Measurements from ENCODE around the gene PATJ.
"Not testable (repeated sequence)": the region's sequence is repeated elsewhere in the genome, so short reads cannot be mapped to it uniquely, and the experiment has no call there.

Gene PATJ

DNA sequence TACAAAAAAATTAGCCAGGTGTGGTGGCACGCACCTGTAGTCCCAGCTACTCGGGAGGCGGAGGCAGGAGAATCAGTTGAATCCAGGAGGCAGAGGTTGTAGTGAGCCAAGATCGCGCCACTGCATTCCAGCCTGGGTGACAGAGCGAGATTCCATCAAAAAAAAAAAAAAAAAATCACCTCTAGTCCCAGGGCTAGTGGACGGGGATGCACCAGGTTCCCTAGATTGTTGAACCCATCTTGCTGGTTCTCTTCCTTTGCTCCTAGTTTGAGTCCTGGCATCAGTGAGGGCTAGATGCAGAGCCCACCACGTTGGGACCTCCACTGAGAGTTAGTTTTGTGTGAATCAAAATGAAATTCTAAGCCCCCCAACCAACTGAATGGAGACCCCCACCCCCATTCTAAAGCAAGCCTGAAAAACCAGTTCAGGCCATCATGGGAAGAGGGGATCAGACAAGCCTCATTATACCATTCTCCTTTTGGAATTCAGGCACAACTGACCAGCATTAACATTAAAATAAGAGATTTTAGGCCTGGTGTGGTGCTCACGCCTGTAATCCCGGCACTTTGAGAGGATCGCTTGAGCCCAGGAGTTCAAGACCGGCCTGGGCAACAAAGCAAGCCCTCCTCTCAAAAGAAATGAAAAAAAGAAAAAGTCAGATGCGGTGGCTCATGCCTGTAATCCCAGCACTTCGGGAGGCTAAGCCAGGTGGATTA lies 434.5 kb downstream of the PATJ start:
- no peak for DNase-seq (ENCODE audit: low read depth)

DNA sequence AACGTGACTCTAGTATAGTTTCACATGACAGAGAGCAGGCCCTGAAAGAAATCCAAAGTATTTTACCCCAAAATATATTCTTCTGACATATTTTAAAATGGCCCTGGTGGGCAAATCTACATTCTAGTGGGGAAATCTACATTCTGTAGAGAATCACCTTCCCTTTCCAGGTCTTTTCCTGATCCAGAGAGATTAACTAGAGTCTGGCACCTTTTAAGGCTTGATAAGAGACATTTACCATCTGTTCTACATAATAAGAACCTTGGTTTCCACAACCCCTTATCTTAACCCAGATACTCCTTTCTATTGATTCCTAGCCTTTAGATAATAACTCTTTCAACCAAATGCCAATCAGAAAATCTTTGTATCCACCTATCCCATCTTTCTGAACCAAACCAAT lies 435.3 kb downstream of the PATJ start:
- DNase-seq (ENCODE audit: low read depth) = no peak

DNA sequence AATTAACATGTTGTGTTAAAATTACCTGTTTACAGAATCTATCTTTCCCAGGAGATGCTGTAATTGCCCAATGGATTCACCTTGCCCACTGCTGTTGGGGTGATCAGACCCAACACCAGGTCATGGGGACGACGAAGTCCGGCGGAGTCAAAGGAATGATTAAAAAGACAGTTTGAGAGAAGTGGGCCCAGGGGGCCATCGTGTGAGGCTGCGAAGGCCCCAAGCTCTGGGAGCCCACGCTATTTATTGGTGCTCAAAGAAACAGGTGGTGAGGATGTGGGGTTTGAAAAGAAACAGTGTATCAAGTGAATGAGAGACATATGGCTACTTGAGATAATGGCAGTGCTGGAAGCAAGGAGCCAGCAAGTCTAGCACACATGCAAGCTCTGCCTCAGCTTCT lies 436.1 kb downstream of the PATJ start:
- DNase-seq (ENCODE audit: low read depth) = no peak

DNA sequence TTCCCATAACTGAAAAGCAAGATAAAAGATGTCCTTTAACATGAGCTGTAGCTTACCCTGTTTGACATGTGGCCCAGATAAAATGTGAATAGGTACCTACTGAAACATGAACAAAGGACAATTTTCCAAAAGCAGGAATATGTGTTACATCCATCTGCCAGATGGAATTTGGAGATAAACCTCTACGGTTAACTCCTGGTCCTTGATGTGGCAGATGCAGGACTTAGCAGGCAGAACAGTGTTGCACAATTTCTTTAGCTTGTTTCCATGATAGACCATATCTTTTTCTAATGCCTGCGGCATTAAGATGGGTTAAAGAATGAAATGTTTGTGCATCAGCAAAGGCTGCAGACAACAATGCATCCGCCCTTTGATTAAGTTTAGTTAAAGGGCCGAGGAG lies 437.8 kb downstream of the PATJ start:
- not testable (repeated sequence) for DNase-seq (ENCODE audit: low read depth)

DNA sequence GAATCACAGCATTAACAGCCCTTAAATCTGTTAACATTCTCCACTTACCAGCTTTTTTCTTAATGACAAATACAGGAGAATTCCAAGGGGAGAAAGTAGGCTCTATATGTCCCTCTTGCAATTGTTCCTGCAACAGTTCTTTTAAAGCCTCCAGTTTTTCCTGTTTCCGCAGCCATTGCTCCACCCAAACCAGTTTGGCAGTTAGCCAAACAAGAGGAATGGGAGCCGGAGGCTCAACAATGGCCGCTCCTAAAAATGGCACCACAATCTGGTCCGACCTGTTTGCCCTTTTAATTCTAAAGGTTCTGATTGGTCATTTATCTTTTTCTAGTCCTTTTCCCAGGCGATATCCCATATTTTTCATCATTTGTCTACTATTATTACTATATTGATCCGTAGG lies 438.4 kb downstream of the PATJ start:
- DNase-seq (ENCODE audit: low read depth) = no peak

DNA sequence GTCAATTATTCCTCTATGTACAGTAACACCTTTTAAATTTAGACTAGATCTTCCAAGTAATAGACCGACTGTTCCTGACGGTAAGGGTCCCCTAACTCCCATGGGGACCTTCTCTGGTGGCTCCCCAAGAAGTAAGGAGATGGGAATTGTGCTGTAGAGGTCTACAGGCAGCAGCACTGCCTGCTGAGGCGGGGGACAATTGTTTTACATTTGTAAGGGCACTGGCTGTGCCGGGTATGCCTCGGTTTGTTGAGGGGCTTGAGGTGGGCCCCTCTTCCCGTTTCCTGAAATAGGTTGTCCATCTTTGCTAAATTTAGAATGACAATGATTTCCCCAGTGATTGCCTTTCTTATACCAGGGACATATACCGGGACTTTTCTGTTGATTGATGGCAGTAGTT lies 439.3 kb downstream of the PATJ start:
- no peak for DNase-seq (ENCODE audit: low read depth)

DNA sequence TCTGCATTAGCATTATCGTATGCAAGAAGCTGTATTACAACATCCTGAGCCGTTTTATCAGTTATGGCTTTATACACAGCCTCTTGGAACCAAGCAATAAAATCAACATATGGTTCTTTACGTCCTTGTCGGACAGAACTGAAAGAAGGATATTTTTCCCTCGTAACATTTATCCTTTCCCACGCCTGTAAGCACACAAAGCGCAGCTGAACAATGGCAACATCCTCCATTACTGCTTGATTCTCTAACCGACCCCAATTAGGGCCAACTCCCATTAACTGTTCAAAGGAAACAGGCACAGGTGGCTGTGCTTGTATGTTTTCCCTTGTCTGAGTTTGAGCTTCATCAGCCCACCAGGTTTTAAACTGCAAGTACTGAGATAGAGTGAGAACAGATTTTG lies 439.9 kb downstream of the PATJ start:
- DNase-seq (ENCODE audit: low read depth) = not testable (repeated sequence)

DNA sequence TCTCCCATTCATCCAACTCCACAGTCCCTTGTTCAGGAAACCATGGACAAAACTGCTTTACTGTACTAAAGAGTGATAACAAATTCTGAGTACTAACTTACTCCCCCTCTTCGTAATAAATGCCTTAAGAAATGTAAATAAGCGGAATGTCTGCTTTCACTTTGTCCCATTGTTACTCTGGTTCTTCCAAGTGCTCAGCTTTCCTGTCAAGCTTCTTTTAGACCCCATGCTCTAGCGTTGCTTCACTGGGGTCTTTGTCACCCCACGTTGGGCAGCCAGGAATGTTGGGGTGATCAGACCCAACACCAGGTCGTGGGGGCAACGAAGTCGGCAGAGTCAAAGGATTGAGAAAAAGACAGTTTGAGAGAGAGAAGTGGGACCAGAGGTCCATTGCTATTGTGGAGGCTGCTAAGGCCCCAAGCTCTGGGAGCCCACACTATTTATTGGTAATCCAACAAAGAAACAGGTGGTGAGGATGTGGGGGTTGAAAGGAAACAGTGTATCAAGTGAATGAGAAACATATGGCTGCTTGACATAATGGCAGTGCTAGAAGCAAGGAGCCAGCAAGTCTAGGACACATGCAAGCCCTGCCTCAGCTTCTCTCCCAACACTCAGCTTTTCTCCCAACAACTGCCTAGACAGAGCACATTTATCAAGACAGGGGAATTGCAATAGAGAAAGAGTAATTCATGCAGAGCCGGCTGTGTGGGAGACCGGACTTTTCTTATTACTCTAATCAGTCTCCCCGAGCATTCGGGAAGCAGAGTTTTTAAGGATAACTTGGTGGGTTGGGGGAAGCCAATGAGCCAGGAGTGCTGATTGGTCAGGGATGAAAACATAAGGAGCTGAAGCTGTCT lies 441.1 kb downstream of the PATJ start:
- DNase-seq (ENCODE audit: low read depth) = not testable (repeated sequence)

DNA sequence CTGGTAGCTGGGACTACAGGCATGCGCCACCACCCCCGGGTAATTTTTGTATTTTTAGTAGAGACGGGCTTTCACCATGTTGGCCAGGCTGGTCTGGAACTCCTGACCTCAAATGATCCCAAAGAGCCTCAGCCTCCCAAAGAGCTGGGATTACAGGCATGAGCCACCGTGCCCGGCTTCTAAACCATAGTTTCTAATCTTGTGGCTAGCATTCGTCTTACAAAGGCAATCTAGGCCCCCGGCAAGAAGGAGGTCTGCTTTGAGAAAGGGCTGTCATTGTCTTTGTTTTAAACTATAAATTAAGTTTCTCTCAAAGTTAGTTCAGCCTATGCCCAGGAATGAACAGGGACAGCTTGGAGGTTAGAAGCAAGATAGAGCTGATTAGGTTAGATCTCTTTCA lies 442.1 kb downstream of the PATJ start:
- DNase-seq (ENCODE audit: low read depth) = no peak

DNA sequence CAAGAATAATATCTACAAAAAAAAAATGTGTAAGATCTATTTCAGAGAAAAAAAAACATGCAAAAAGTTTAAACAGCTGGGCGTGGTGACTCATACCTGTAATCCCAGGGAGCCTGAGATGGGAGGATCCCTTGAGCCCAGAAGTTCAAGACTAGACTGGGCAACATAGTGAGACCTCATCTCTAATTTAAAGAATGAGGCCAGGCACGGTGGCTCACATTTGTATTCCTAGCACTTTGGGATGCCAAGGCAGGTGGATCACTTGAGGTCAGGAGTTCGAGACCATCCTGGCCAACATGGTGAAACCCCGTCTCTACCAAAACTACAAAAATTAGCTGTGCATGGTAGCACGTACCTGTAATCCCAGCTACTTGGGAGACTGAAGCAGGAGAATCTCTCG lies 443.0 kb downstream of the PATJ start:
- not testable (repeated sequence) for DNase-seq (ENCODE audit: low read depth)

DNA sequence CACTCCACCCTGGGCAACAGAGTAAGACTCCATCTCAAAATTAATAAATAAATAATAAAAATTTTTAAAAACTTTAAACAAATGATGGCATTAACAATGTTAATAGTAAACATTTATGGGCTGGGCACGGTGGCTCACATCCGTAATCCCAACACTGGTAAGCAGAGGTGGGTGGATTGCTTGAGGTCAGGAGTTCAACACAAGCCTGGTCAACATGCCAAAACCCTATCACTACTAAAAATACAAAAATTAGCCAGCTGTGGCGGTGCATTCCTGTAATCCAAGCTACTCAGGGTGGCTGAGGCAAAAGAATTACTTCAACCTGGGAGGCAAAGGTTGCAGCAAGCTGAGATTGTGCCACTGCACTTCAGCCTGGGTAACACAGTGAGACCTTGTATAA lies 443.4 kb downstream of the PATJ start:
- no peak for DNase-seq (ENCODE audit: low read depth)

DNA sequence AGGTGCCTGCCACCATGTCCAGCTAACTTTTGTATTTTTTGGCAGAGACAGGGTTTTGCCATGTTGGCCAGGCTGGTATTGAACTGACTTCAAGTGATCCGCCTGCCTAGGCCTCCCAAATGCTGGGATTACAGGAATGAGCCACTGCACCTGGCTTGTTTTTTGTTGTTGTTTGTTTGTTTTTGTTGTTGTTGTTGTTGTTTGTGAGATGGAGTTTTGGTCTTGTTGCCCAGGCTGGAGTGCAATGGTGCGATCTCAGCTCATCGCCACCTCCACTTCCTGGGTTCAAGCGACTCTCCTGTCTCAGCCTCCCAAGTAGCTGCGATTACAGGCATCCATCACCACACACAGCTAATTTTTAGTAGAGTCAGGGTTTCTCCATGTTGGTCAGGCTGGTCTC lies 445.3 kb downstream of the PATJ start:
- DNase-seq (ENCODE audit: low read depth) = no peak

DNA sequence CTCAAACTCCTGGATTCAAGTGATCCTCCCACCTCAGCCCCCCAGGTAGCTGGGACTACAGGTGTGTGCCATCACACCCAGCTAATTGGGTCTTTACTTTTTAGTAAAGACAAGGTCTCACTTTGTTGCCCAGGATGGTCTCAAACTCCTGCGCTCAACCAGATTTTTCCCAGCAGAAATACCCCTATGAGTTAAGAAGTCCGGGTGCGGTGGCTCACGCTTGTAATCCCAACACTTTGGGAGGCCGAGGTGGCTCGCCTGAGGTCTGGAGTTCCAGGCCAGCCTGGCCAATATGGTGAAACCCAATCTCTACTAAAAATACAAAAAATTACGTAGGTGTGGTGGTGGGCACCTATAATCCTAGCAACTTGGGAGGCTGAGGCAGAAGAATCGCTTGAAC lies 445.8 kb downstream of the PATJ start:
- no peak for DNase-seq (ENCODE audit: low read depth)

DNA sequence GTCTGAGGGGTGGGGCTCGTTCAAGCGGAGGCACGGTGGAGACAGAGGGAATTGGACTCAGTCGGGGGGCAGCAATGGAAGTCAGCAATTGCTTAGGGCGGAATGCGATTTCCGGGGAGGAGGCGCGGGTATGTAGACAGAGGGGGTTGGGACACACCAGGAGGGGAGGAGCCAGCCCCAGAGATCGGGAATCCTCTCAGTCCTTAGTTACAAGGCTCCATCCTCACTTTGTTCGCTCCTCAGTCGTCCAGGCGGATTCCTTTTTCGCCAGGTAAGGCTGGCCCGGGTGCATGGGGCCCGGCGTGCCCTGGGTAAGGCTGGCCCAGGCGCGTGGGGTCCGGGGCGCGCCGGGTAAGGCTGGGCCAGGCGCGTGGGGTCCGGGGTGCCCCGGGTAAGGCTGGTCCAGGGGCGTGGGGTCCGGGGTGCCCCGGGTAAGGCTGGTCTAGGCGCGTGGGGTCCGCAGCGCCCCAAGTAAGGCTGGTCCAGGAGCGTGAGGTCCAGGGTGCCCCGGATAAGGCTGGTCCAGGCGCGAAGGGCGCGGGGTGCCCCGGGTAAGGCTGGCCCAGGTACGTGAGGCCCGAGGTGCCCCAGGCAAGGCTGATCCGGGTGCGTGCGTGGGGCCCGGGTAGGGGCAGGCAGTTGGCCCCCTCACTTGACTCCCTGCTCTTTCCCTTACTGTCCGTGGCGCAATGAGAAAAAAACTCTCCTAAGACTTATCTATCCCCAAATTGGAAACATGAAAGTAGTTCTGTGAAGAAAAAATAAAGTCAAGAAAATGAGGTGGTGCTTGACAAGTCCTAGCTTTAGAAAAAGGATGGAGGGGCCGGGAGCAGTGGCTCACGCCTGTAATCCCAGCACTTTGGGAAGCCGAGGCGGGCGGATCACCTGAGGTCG lies 452.6 kb downstream of the PATJ start, which contains the start of gene L1TD1:
TSS of gene L1TD1 (plus strand) at position 199 of the 894 bp plus-strand sequence. CDS start 11,780 bp downstream, outside the sequence.
- no peak for DNase-seq (ENCODE audit: low read depth)

DNA sequence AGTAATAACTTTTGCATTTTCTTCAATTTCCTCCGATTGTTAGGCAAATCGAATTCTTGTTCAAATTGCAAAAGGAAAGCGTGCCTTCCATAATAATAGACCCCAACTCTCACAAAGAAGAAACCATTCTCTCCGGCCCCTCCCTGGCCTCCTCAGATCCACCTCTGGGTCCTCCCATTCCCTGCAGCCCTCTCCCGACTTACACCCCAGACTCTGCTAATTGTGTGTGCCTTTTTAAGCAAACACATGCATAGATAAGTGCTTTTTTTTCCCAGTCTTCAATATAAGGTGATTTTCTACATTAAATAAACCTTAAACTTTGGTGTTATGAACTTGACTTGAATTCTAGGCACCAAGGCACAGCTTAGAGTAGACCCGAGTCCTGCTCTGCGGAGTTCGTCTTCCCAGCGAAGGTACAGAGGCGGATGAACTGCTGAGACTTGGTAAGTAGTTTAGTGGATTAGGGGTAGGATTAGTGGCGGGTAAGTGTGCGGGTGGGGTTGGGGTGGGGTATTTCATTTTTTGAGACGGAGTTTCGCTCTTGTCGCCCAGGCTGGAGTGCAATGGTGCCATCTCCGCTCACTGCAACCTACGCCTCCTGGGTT lies 453.9 kb downstream of the PATJ start:
- DNase-seq (ENCODE audit: low read depth) = no peak

DNA sequence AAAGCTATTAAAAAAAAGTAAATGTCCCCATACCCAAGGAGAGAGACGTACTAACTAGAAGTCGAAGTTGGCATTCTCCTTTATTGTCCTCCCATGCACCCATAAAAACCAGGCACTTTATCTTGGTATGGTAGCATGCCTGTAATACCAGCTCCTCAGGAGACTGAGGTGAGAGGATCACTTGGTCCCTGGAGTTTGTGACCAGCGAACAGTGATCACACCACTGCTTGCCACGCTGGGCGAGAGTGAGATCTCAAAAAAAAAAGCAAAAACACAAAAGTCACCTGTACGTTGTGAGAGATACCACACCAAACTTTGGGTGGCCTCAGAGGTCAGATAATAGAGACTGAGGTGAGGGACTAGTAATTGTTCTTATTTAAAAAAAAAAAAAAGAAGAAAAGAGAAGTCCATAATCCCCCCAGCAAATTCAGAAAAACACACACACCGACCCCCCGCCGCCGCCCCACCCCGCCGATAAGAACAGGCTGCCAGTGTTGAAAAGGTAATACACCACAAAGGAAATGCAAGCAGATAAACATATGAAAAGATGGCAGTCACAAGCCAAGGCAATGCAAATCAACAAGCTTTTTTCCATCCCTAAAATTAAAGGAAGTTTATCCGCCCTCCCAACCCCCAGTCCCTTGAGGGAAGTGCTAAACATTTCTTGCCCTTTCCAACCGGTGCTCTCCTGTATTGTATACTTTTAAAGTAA lies 455.9 kb downstream of the PATJ start:
- no peak for DNase-seq (ENCODE audit: low read depth)

DNA sequence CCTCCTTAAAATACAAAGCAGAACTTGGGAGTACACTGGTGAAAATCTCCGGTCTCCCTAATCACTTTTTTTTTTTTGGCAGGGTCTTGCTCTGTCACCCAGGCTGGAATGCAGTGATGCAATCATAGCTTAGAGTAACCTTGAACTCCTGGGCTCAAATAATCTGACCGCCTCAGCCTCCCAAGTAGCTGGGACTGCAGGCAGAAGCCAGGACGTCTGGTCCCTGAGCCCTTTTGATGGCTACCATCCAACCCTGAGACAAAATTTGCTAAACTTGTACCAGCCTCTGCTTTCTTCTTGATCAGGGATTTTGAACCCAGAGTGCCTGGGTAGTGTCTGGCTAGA lies 456.5 kb downstream of the PATJ start:
- no peak for DNase-seq (ENCODE audit: low read depth)

DNA sequence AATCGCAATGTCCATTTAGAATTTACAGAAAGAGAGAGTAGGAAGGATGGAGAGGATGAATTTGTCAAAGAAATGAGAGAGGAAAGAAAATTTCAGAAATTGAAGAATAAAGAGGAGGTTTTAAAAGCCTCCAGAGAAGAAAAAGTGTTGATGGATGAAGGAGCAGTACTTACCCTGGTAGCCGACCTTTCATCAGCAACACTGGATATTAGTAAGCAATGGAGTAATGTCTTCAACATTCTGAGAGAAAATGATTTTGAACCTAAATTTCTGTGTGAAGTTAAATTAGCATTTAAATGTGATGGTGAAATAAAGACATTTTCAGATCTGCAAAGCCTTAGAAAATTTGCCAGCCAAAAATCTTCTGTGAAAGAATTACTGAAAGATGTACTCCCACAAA lies 464.9 kb downstream of the PATJ start:
- no peak for DNase-seq (ENCODE audit: low read depth)

DNA sequence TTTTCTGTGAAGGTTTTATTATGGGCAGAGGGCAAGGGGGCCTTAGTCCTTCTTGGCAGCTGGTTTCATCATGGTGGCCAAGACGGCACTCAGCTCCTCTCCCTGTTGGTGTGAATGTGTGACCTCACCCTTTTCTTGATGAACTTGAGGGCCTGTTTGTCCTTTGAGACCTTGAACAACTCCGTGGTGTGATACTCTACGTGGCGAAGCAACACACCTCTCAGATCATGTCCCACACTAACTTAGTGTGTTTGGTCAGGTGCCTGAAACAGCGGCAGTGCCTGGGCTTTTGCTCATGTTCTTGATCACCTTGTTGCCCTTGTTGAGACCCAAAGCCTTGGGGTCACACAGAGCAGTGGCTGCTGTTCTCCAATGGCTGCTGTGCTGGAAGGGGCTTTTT lies 465.8 kb downstream of the PATJ start:
- no peak for DNase-seq (ENCODE audit: low read depth)

DNA sequence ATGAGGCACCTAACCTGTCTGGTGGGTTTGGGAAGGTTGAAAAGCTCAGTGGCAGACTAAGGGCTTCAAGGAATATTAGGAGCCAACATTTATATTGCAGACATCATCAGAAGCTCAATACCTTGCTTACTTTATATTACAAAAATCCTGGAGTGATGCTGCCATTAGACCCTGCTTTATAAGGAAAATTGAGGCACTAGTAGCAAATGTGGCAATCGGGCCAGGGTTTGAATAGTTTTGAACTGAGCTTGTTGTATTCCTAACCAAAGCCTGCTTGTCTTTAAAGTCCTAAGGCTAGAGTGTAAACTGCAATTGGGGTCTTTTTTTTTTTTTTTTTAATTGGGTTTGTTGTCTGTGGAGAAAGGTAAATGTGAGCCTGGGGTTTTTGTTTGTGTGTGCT lies 466.7 kb downstream of the PATJ start:
- no peak for DNase-seq (ENCODE audit: low read depth)

DNA sequence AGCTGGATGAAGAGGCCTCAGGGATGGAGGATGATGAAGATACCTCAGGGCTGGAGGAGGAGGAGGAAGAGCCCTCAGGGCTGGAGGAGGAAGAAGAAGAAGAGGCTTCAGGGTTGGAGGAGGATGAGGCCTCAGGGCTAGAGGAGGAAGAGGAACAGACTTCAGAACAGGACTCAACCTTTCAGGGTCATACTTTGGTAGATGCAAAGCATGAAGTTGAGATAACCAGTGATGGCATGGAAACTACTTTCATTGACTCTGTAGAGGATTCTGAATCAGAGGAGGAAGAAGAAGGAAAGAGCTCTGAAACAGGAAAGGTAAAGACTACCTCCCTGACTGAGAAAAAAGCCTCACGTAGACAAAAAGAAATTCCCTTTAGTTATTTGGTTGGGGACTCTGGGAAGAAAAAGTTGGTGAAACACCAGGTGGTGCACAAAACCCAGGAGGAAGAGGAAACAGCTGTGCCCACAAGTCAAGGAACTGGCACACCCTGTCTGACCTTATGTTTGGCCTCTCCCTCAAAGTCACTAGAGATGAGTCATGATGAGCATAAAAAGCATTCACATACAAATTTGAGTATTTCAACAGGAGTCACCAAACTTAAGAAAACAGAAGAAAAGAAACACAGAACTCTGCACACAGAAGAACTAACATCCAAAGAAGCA lies 467.8 kb downstream of the PATJ start:
- no peak for DNase-seq (ENCODE audit: low read depth)

Data from HS-27A (cell line).